Posterior vena cava (tissue), 2 donors: ENCODE data around the gene TSPAN32. TPM values are rescaled to one million over a fixed set of nuclear protein-coding genes. Genes with fewer than 3 reads are reported as not detected.

Experiments used
- DNase-seq: peaks from one replicate; pipeline ENCODE4 v3.0.0-alpha.2; 2020; ENCODE audit warnings: low spot score
- intact Hi-C, 2 donors: fragments of 100-400 bp; cut with DNase I; formaldehyde crosslinking; loops; one replicate each; pipeline versions ENCODE4 v1.14.1 to v1.14.2; 2022 to 2023
- long read RNA-seq, 2 donors: library from polyadenylated mRNA; unstranded; transcript quantifications; one replicate each; pipeline ENCODE4 v2.0.0, GENCODE V29; 2020 to 2021
- total RNA-seq, 2 donors: library from RNA; stranded (reverse); fragmentation: NEBNext Ultra II Directional; extraction: Animal tissue kit (Norgen Biotek cat#: 25700); gene quantifications; one replicate each; pipeline ENCODE4 v1.2.1, GENCODE V29; 2021
- donor health status: DM: yes; HTN: yes; CAD: no.
- donor health status: DM: yes; HTN: yes; CAD: no.

Gene TSPAN32
- 1 to 10 TPM in 1 of 2 donors, under 1 TPM in 1; 0.76 to 3.6 TPM for total RNA-seq
- long read RNA-seq, donor 1: 0 reads
- long read RNA-seq, donor 2, partial matches to known transcripts: 0 of 1 reads
- long read RNA-seq, donor 2, other reads (novel, unspliced or antisense): 1 of 1 reads

- intact Hi-C loops: loop anchor here (10.0 kb wide), 3 partner anchors 107 to 593 kb away; partner anchors contain the start of gene CDKN1C (in 1 of the 2)
- peak; percentile 84 for DNase-seq
Measured at GRCh38 chr11:2301631-2302305, at the start of gene TSPAN32, which contains the start of gene C11orf21. TSS of gene TSPAN32 (plus strand) at chr11:2302013. CDS start at chr11:2302150, 137 bp downstream. TSS of gene C11orf21 (minus strand) at chr11:2301918. CDS start at chr11:2301808, 110 bp downstream.

- no peak for DNase-seq
- intact Hi-C loops: loop anchor here in 1 of 2 donors (10.0 kb wide), 1 partner anchor 917 kb away; no protein-coding TSS in a partner anchor
Measured at GRCh38 chr11:2252018-2252417, 49.8 kb upstream of the TSPAN32 start.

GRCh38 chr11:2256293-2256913 lies 45.4 kb upstream of the TSPAN32 start:
- DNase-seq: no peak
- intact Hi-C loops: loop anchor here in 1 of 2 donors (10.0 kb wide), 1 partner anchor 922 kb away; no protein-coding TSS in a partner anchor

- no peak for DNase-seq
- intact Hi-C loops: loop anchor here in 1 of 2 donors (10.0 kb wide), 1 partner anchor 922 kb away; no protein-coding TSS in a partner anchor
Measured at GRCh38 chr11:2256951-2257700, 44.7 kb upstream of the TSPAN32 start.

GRCh38 chr11:2258501-2259465 lies 43.0 kb upstream of the TSPAN32 start:
- DNase-seq: no peak
- intact Hi-C loops: loop anchor here in 1 of 2 donors (10.0 kb wide), 1 partner anchor 924 kb away; no protein-coding TSS in a partner anchor

GRCh38 chr11:2259466-2259830 lies 42.4 kb upstream of the TSPAN32 start:
- DNase-seq: no peak
- intact Hi-C loops: loop anchor here in 1 of 2 donors (10.0 kb wide), 1 partner anchor 925 kb away; no protein-coding TSS in a partner anchor

- intact Hi-C loops: loop anchor here in 1 of 2 donors (10.0 kb wide), 1 partner anchor 925 kb away; no protein-coding TSS in a partner anchor
- no peak for DNase-seq
Measured at GRCh38 chr11:2259897-2260451, 41.8 kb upstream of the TSPAN32 start.

GRCh38 chr11:2260491-2261364 lies 41.1 kb upstream of the TSPAN32 start:
- intact Hi-C loops: no loop called here
- no peak for DNase-seq

GRCh38 chr11:2261436-2262230 lies 40.2 kb upstream of the TSPAN32 start:
- no peak for DNase-seq
- intact Hi-C loops: no loop called here

- intact Hi-C loops: no loop called here
- DNase-seq: no peak
Measured at GRCh38 chr11:2262301-2263070, 39.3 kb upstream of the TSPAN32 start.

GRCh38 chr11:2263071-2263565 lies 38.7 kb upstream of the TSPAN32 start:
- intact Hi-C loops: no loop called here
- DNase-seq: no peak

- intact Hi-C loops: no loop called here
Measured at GRCh38 chr11:2263724-2264360, 38.0 kb upstream of the TSPAN32 start.

GRCh38 chr11:2264366-2265053 lies 37.3 kb upstream of the TSPAN32 start:
- no peak for DNase-seq
- intact Hi-C loops: no loop called here

More at GRCh38 chr11:2263724-2264360, 38.0 kb upstream of the TSPAN32 start:
- no peak for DNase-seq

- intact Hi-C loops: no loop called here
- peak; percentile 81 for DNase-seq
Measured at GRCh38 chr11:2265396-2265795, 36.4 kb upstream of the TSPAN32 start.
